Measurements from ENCODE around the gene RTN1. TPM values are rescaled to one million over a fixed set of nuclear protein-coding genes. Genes with fewer than 3 reads are reported as not detected.

The RTN1 gene
- total RNA-seq, 4 donors from 2014 or later, result 3.0 to 7.5 (median 3.9) TPM

GRCh38 chr14:59583755-59584154, 286.8 kb downstream of the RTN1 start:
- WGBS, result 26% methylated on average over 2 of the region's 2 CpGs
- TF ChIP-seq EP300 (IDR thresholded peaks at IDR 0.05), result no peak
- no peak for TF ChIP-seq POLR2A (IDR thresholded peaks at IDR 0.05)
- no peak for TF ChIP-seq POLR2AphosphoS5 (IDR thresholded peaks at IDR 0.05)
- TF ChIP-seq CTCF (IDR thresholded peaks at IDR 0.05), result no peak
- DNase-seq (ENCODE audit: low spot score in 2 of 2), result no peak
- Histone ChIP-seq H3K36me3 (no peaks in the 10 kb centered on the region), H3K4me1 (no peaks in the 10 kb centered on the region), H3K9me3 (no peaks in the 10 kb centered on the region), H3K4me3 (no peak overlapping the region), H3K27me3 (no peaks in the 10 kb centered on the region), H3K27ac (no peak overlapping the region)

- TF ChIP-seq POLR2A (IDR thresholded peaks at IDR 0.05) (no peak), EP300 (IDR thresholded peaks at IDR 0.05) (no peak), POLR2AphosphoS5 (IDR thresholded peaks at IDR 0.05) (no peak), CTCF (IDR thresholded peaks at IDR 0.05) (no peak)
- Histone ChIP-seq H3K4me1 (no peaks in the 10 kb centered on the region), H3K27ac (no peak overlapping the region), H3K4me3 (no peak overlapping the region), H3K36me3 (no peaks in the 10 kb centered on the region), H3K27me3 (no peaks in the 10 kb centered on the region), H3K9me3 (no peaks in the 10 kb centered on the region)
- DNase-seq (ENCODE audit: low spot score in 2 of 2), result no peak
- WGBS, result 78% methylated on average over 23 of the region's 23 CpGs
Measured at GRCh38 chr14:59582845-59583509, 287.6 kb downstream of the RTN1 start.

- H3K4me3 ChIP-seq, result no peak overlapping the region
- TF ChIP-seq CTCF (IDR thresholded peaks at IDR 0.05), result no peak
- TF ChIP-seq POLR2A (IDR thresholded peaks at IDR 0.05), result no peak
- no peak for TF ChIP-seq EP300 (IDR thresholded peaks at IDR 0.05)
- no peak for TF ChIP-seq POLR2AphosphoS5 (IDR thresholded peaks at IDR 0.05)
- WGBS, result 83% methylated on average over 3 of the region's 3 CpGs
- no peak overlapping the region for H3K27ac ChIP-seq
- H3K9me3 ChIP-seq, result no peaks in the 10 kb centered on the region
- H3K27me3 ChIP-seq, result no peaks in the 10 kb centered on the region
- DNase-seq (ENCODE audit: low spot score in 2 of 2), result no peak
- no peaks in the 10 kb centered on the region for H3K36me3 ChIP-seq
- no peaks in the 10 kb centered on the region for H3K4me1 ChIP-seq
Measured at GRCh38 chr14:59582161-59582560, 288.4 kb downstream of the RTN1 start.

GRCh38 chr14:59580911-59581310, 289.7 kb downstream of the RTN1 start:
- TF ChIP-seq EP300 (IDR thresholded peaks at IDR 0.05) (no peak), POLR2A (IDR thresholded peaks at IDR 0.05) (no peak), CTCF (IDR thresholded peaks at IDR 0.05) (no peak), POLR2AphosphoS5 (IDR thresholded peaks at IDR 0.05) (no peak)
- no peak for DNase-seq (ENCODE audit: low spot score in 2 of 2)
- WGBS, result 78% methylated on average over 2 of the region's 2 CpGs
- no peak overlapping the region for H3K4me3 ChIP-seq
- no peaks in the 10 kb centered on the region for H3K9me3 ChIP-seq
- H3K4me1 ChIP-seq, result peaks cover 6% of the 10 kb centered on the region
- H3K27me3 ChIP-seq, result peaks cover 4% of the 10 kb centered on the region
- H3K36me3 ChIP-seq, result no peaks in the 10 kb centered on the region
- no peak overlapping the region for H3K27ac ChIP-seq

- H3K4me3 ChIP-seq, result peak within 1 kb of the TSS; percentile 36
- TF ChIP-seq EP300 (IDR thresholded peaks at IDR 0.05) (no peak), CTCF (IDR thresholded peaks at IDR 0.05) (peak; percentile 19 to 31)
- no peak within 1 kb of the TSS for H3K27ac ChIP-seq
- peak in 1 of 2 donors; percentile 77 for DNase-seq (ENCODE audit: low spot score in 2 of 2)
- no peaks in the 10 kb centered on the region for H3K36me3 ChIP-seq
- H3K4me1 ChIP-seq, result peaks cover 6% of the 10 kb centered on the region
- H3K9me3 ChIP-seq, result no peaks in the 10 kb centered on the region
- WGBS, result 22% methylated on average over 44 of the region's 46 CpGs
- peaks cover 4% of the 10 kb centered on the region for H3K27me3 ChIP-seq
Measured at GRCh38 chr14:59576332-59577294, 294.0 kb downstream of the RTN1 start, which contains the start of gene CCDC175. TSS of gene CCDC175 (minus strand) at chr14:59576812. CDS start at chr14:59576775, 37 bp downstream.

All from suprapubic skin (tissue), 4 donors.